Activated naive CD4-positive, alpha-beta T cell treated with anti-CD3 and anti-CD28 coated beads, Interleukin-2, amount 50 U/mL, for 72 hours (primary cell): ENCODE measurements around the gene INPP5F. TPM values are rescaled to one million over a fixed set of nuclear protein-coding genes. Genes with fewer than 3 reads are reported as not detected.
"Not testable (repeated sequence)": the region's sequence is repeated elsewhere in the genome, so short reads cannot be mapped to it uniquely, and the experiment has no call there.

Experiments
- ATAC-seq, 2 donors: fragments of 150-1000 bp; cut with Tn5 transposase; 2 replicates each; pipeline ENCODE4 v1.10.0; 2021; ENCODE audit warnings: mild to moderate bottlenecking in 2 of 2, moderate library complexity in 2 of 2
- DNase-seq, 2 donors: peaks; one replicate each; pipeline ENCODE4 v3.0.0; 2021 to 2022; ENCODE audit warnings: low spot score in 2 of 2
- H3K27ac Mint-ChIP-seq, 2 donors: one replicate each; pipeline ENCODE4 v1.8.0; 2022; ENCODE audit warnings: mild to moderate bottlenecking in 2 of 2, mixed read lengths in 2 of 2
- H3K36me3 Mint-ChIP-seq, 2 donors: one replicate each; pipeline ENCODE4 v1.8.0; 2022; ENCODE audit warnings: mixed read lengths in 2 of 2
- H3K9me3 Mint-ChIP-seq, 2 donors: one replicate each; pipeline ENCODE4 v1.8.0; 2022; ENCODE audit warnings: mixed read lengths in 2 of 2
- total RNA-seq, 2 donors: library from RNA; stranded (reverse); gene quantifications; one replicate each; pipeline ENCODE4 v1.2.3, GENCODE V29; 2022

The INPP5F gene
- total RNA-seq, 2 donors from 2014 or later: 23.0 to 27.3 TPM

DNA sequence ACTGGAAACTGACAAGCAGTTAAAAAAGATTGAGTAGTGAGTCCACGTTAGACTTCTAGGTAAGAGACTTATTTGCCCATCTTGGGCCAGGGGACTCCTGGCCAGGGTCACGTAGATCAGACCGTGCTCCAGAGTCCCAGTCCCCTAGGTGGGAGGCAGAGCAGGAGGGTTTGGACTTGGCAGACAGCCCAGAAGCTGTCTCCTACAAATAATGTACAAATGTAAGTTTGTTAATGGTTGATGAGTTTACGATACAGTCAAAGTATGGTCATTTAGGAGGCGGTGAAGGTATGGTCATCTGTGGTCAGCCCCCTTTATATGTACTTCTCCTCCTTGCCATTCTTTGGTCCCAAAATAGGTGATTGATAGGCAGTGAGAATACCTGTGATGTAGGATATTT is 28.2 kb downstream of the INPP5F start:
- Mint-ChIP-seq H3K9me3 (no peaks in the 10 kb centered on the region), H3K27ac (peak overlapping the region in 1 of 2 donors; percentile 17), H3K36me3 (peaks cover 0 to 5% of the 10 kb centered on the region in 2 donors)
- ATAC-seq (no peak), DNase-seq (no peak)

DNA sequence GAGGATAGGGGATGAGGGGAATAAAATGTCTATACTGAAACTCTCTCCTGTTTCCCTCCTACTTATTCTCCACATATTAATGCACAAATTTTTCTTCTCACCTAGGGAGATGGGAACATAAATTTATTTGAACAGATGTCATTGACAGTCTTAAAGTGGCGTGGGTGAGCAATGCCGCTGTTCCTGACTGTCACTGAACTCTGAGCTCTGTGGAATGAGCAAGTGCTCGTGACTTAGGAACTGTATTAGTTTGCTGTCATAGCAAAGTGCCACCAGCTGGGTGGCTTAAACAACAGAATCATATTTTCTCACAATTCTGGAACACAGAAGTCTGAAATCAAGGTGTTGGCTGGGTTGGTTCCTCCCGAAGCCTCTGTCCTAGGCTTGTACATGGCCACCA is 29.1 kb downstream of the INPP5F start:
- DNase-seq (no peak), ATAC-seq (no peak)
- Mint-ChIP-seq H3K9me3 (no peaks in the 10 kb centered on the region), H3K27ac (no peak overlapping the region), H3K36me3 (peaks cover 3 to 9% of the 10 kb centered on the region in 2 donors)

GRCh38 chr10:119755446-119755845 is 29.6 kb downstream of the INPP5F start:
- DNase-seq (no peak), ATAC-seq (no peak)
- H3K9me3 Mint-ChIP-seq: no peaks in the 10 kb centered on the region
- H3K27ac Mint-ChIP-seq: no peak overlapping the region
- peaks cover 4 to 10% of the 10 kb centered on the region in 2 donors for H3K36me3 Mint-ChIP-seq

DNA sequence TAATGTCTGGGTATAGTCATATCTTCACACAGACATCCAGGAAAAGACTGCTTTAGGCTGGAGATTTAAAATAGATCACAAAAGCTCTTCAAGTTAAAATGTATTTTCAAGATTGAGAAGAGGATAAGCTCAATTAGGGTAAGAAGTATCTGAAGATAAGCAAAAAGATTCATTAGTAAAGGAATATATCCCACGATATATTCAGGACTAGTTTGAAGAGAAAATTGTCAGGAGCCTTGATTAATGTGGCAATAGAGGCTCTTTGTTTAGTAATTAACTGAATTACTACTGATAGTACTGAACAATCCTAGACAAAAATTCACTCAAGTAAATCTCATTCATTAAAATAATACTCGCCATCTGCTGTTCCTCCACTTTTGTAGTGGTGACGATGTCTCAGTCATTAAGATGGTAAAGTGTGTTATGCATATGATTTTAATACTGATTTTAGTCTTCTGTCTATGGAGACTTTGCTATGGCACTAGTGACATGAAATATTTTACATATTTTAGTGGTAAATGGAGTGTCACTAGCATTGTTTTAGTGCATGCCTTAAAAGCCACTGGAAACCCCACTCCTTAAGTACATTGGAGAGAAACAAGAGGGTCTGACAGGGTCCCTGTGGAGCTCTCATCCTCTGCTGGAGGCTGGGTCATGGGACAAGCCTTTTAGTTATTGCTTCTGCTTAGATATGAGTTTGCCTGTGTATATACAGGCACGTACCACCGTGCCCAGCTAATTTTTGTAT is 32.8 kb downstream of the INPP5F start:
- DNase-seq (no peak), ATAC-seq (no peak)
- Mint-ChIP-seq H3K27ac (no peak overlapping the region), H3K36me3 (peaks cover 4 to 13% of the 10 kb centered on the region in 2 donors), H3K9me3 (no peaks in the 10 kb centered on the region)

GRCh38 chr10:119759832-119760231 is 34.0 kb downstream of the INPP5F start:
- ATAC-seq: no peak
- DNase-seq: no peak
- Mint-ChIP-seq H3K36me3 (peaks cover 4 to 20% of the 10 kb centered on the region in 2 donors), H3K27ac (no peak overlapping the region), H3K9me3 (no peaks in the 10 kb centered on the region)

DNA sequence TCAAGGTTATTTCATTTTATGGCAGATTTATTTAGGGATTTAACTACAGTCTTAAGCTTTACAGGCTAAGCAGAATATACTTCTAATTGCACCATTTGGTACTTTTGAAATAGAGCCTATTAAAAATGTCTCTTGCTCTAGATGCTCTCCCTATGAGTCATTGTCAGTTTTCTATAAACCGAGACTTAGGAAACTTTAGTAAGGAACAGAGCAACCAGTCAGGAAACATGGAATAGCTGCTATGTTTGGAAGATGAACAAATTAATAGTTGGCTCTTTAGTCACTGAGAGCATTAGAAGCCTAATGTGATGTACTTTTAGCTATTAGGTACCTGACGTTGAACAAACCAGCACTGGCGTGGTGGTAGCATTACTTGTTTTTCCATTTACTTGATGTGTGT is 35.3 kb downstream of the INPP5F start:
- ATAC-seq (no peak), DNase-seq (no peak)
- Mint-ChIP-seq H3K27ac (no peak overlapping the region), H3K36me3 (peaks cover 4 to 20% of the 10 kb centered on the region in 2 donors), H3K9me3 (no peaks in the 10 kb centered on the region)

DNA sequence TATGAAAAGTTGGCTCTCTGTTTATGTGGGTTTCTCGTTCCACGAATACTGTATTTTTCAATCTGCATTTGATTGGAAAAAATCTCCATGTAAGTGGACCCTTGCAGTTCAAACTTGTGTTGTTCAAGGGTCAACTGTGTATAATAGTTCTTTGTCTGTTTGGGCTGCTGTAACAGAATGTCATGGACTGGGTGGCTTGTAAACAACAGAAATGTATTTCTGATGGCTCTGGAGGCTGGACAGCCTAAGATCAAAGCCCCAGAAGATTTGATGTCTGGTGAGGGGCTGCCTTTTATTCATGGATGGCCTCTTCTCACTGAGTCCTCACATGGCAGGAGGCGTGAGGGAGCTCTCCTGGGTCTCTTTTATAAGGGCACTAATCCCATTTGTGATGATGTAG is 36.2 kb downstream of the INPP5F start:
- no peak for ATAC-seq
- DNase-seq: no peak
- Mint-ChIP-seq H3K9me3 (no peaks in the 10 kb centered on the region), H3K27ac (no peak overlapping the region), H3K36me3 (peaks cover 4 to 20% of the 10 kb centered on the region in 2 donors)

DNA sequence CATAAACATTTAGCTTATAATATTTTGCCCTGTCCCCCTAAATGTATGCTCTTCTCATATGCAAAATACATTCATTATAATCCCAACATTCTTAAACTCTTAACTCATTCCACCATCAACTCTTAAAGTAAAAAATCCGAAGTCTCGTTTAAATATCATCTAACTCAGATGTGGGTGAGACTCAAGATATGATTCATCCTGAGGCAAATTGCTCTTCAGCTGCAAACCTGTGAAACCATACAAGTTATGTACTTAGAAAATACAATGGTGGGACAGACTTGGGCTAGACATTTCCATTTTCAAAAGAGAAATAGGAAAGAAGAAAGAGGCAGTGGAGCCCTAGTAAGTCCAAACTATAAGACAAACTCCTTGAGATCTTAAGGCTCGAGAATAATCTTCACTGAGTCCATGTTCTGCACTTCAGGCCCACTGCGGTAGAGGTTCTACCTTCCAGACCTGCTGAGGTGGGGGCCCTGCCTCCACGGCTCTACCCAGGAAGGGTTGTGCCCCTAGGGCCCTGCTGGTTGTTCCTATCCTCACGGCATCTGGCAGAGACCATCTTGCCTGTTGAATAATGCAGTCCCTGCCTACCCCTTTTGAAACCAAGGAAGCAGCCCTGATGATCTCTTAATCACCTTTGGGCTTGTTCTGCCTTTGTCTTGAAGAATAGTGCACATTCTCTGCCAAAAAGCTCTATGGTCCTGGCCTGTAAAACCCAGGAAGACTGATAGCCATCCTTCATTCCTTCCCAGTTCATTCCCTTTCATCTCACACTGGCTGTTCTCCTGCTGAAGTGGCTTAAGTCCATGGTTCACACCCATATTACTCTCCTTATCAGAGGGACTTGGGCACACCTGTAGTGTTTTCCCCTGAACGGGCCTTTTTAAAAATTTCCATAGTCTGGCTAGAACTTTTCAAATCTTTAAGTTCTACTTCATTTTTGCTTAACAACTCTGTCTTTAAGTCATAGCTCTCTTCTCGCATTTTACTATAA is 37.3 kb downstream of the INPP5F start:
- no peak overlapping the region for H3K27ac Mint-ChIP-seq
- no peak for DNase-seq
- H3K9me3 Mint-ChIP-seq: no peaks in the 10 kb centered on the region
- ATAC-seq: peak; percentile 72 to 87
- peaks cover 4 to 17% of the 10 kb centered on the region in 2 donors for H3K36me3 Mint-ChIP-seq

- H3K27ac Mint-ChIP-seq: no peak overlapping the region
- peaks cover 0 to 13% of the 10 kb centered on the region in 2 donors for H3K36me3 Mint-ChIP-seq
- no peak for DNase-seq
- no peak for ATAC-seq
- H3K9me3 Mint-ChIP-seq: no peaks in the 10 kb centered on the region
Measured at GRCh38 chr10:119768455-119769094, 42.7 kb downstream of the INPP5F start.

DNA sequence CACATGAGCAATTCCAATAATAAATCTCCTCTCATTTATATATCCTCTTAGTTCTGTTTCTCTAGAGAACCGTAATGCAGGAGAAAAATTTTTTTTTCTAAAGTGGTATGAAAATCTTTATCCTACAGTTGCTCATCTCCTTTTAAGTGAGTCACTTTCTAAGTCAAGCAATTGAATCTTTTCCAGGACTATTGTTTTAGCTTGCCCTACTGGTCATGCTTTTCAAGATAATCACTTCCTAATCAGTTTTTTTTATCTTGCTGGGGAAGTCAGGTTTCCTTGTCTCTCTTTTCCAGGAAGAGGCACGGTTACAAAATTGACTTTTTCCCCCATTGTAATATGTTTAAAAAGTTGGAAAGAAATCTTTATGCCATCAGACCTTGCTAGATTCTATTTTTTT is 44.0 kb downstream of the INPP5F start:
- H3K27ac Mint-ChIP-seq: no peak overlapping the region
- peaks cover 0 to 6% of the 10 kb centered on the region in 2 donors for H3K36me3 Mint-ChIP-seq
- DNase-seq: no peak
- H3K9me3 Mint-ChIP-seq: no peaks in the 10 kb centered on the region
- ATAC-seq: no peak

GRCh38 chr10:119770928-119771327 is 45.1 kb downstream of the INPP5F start:
- Mint-ChIP-seq H3K27ac (no peak overlapping the region), H3K9me3 (no peaks in the 10 kb centered on the region), H3K36me3 (peaks cover 0 to 6% of the 10 kb centered on the region in 2 donors)
- no peak for ATAC-seq
- no peak for DNase-seq

GRCh38 chr10:119772334-119772733 is 46.5 kb downstream of the INPP5F start:
- DNase-seq: no peak
- Mint-ChIP-seq H3K36me3 (peaks cover 0 to 6% of the 10 kb centered on the region in 2 donors), H3K9me3 (no peaks in the 10 kb centered on the region), H3K27ac (no peak overlapping the region)
- ATAC-seq: no peak

DNA sequence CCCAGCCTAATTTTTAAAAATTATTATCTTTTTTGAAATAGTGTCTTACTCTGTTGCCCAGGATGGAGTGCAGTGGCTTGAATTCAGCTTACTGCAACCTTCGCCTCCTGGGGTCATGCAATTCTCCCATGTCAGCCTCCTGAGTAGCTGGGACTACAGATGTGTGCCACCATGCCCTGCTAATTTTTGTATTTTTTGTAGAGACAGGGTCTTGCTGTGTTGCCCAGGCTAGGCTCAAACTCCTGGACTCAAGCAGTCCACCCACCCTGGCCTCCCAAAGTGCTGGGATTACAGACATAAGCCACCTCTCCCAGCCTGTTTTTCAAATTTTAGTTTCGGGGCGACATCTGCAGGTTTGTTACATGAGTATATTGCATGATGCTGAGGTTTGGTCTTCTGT is 47.2 kb downstream of the INPP5F start:
- H3K9me3 Mint-ChIP-seq, H3K27ac Mint-ChIP-seq, ATAC-seq, DNase-seq, H3K36me3 Mint-ChIP-seq: not testable (repeated sequence)

DNA sequence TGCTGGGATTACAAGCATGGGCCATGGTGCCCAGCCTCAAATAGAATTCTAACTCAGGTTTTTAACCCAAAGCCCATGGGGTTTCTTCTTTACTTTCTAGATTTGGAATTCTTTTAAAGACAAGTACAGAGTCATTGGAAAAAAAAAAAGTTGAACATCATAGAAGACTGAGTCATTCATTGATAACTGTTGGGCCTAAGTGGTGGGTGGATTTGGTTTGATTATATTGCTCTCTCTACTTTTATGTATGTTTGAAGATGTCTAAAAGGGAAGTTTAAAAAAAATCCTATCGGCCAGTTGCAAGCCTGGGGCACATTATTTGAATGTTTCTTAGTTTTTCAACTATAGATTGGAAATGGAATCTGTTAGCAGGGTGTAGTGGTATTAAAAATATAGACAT is 49.7 kb downstream of the INPP5F start:
- H3K36me3 Mint-ChIP-seq: peaks cover 0 to 6% of the 10 kb centered on the region in 2 donors
- peak; percentile 51 to 82 for ATAC-seq
- DNase-seq: no peak
- H3K27ac Mint-ChIP-seq: peak overlapping the region in 1 of 2 donors; percentile 5
- no peaks in the 10 kb centered on the region for H3K9me3 Mint-ChIP-seq

GRCh38 chr10:119776536-119776935 is 50.7 kb downstream of the INPP5F start:
- DNase-seq (no peak), ATAC-seq (peak in 1 of 2 donors; percentile 34)
- no peaks in the 10 kb centered on the region for H3K9me3 Mint-ChIP-seq
- peaks cover 0 to 10% of the 10 kb centered on the region in 2 donors for H3K36me3 Mint-ChIP-seq
- no peak overlapping the region for H3K27ac Mint-ChIP-seq

DNA sequence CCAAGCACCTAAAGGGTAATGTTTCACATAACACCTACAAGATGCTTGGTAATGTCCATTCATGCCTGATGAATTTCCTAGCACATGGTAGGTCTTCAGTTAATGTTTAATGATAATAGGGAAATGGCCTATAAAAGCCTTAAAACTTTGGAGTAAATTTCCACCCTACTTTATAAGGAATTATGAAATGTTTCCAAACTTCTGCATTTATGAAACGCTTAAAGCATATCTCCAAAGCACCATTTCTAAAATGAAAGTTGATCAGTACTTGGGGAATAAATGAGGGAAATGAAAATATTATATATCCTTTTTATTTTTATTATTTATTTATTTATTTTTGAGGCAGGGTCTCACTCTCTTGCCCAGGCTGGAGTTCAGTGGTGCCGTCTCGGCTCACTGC is 51.8 kb downstream of the INPP5F start:
- DNase-seq: no peak
- Mint-ChIP-seq H3K36me3 (peaks cover 0 to 7% of the 10 kb centered on the region in 2 donors), H3K9me3 (no peaks in the 10 kb centered on the region), H3K27ac (no peak overlapping the region)
- ATAC-seq: no peak
